Heart right ventricle (tissue), 16 donors: Measurements from ENCODE around the gene HCN2. TPM values are rescaled to one million over a fixed set of nuclear protein-coding genes. Genes with fewer than 3 reads are reported as not detected.

Experiments used
- ATAC-seq, 8 donors: fragments of 200-7000 bp; cut with Tn5 transposase; one replicate each; pipeline ENCODE4 v1.9.1; 2020; ENCODE audit warnings: mild to moderate bottlenecking in 8 of 8, moderate library complexity in 8 of 8, moderate number of reproducible peaks in 1 of 8
- DNase-seq, 2 donors: peaks; one replicate each; pipeline ENCODE4 v3.0.0-alpha.2; 2020
- H3K27ac ChIP-seq, 10 donors: fragments of 200-600 bp; sonication (generic) in 2 of 10; one replicate each; pipeline versions ENCODE4 v1.5.0 to v1.8.0; 2020 to 2022; ENCODE audit warnings: mild to moderate bottlenecking in 3 of 10
- H3K27me3 ChIP-seq, 7 donors: fragments of 200-600 bp; one replicate each; pipeline ENCODE4 v1.8.0; 2021 to 2022; ENCODE audit warnings: mild to moderate bottlenecking in 2 of 7
- H3K36me3 ChIP-seq, 9 donors: fragments of 200-600 bp; sonication (generic) in 1 of 9; one replicate each; pipeline versions ENCODE4 v1.5.0 to v1.8.0; 2020 to 2022; ENCODE audit warnings: mild to moderate bottlenecking in 2 of 9
- H3K4me1 ChIP-seq, 9 donors: fragments of 200-600 bp; sonication (generic) in 1 of 9; one replicate each; pipeline versions ENCODE4 v1.5.0 to v1.8.0; 2020 to 2022; ENCODE audit warnings: mild to moderate bottlenecking in 4 of 9
- H3K4me3 ChIP-seq, 10 donors: fragments of 200-600 bp; sonication (generic) in 2 of 10; one replicate each; pipeline versions ENCODE4 v1.5.0 to v1.8.0; 2020 to 2022; ENCODE audit warnings: mild to moderate bottlenecking in 7 of 10, moderate library complexity in 2 of 10
- H3K9me3 ChIP-seq, 11 donors: fragments of 200-600 bp in 10 of 11; sonication (generic) in 2 of 11; one replicate each; pipeline versions ENCODE4 v1.5.0 to v1.8.0; 2013 to 2022; ENCODE audit warnings: mild to moderate bottlenecking in 2 of 11, control low read depth in 1 of 11, moderate library complexity in 1 of 11
- CTCF ChIP-seq, 9 donors: fragments of 200-600 bp; sonication (generic) in 2 of 9; IDR thresholded peaks; one replicate each; pipeline versions ENCODE4 v1.5.0 to v1.8.0; 2021 to 2022; ENCODE audit warnings: antibody characterized with exemption in 9 of 9, mild to moderate bottlenecking in 5 of 9, moderate library complexity in 1 of 9
- WGBS, 2 donors: extraction: QIAGEN DNeasy Blood & Tissue Kit; methylation state at CpG; one replicate each; pipeline ENCODE4 v1.1.7; 2013; ENCODE audit warnings: inconsistent platforms in 1 of 2; 5-methylcytosine and 5-hydroxymethylcytosine counted together
- intact Hi-C, 10 donors: fragments of 100-400 bp; cut with DNase I; formaldehyde crosslinking; loops; one replicate each; pipeline versions ENCODE4 v1.11.1 to v1.14.2; 2022
- polyA plus RNA-seq, 2 donors: library from polyadenylated mRNA; stranded (reverse); fragments of 200-250 nt; gene quantifications; one replicate each; pipeline ENCODE4 v1.2.3, GENCODE V29; 2013
- total RNA-seq, 10 donors: library from RNA; stranded (reverse); fragmentation: NEBNext Ultra II Directional in 3 of 10; extraction: Animal tissue kit (Norgen Biotek cat#: 25700) in 3 of 10; gene quantifications; one replicate each; pipeline versions ENCODE4 v1.2.1 to v1.2.4, GENCODE V29; 2021 to 2023
- donor health status: Arrhythmogenic right ventricular cardiomyopathy.
- donor health status: ischemic (EF 13 %, LVEDD 7.1; RV severe dilation, severe dysfunction).
- donor health status: healthy with polysubstance abuse.
- donor health status: DM: no; HTN: yes; CAD: no.
- donor health status: DM: no; HTN: no; CAD: no.
- donor health status: ischemic (EF 25% LVEDD 6.9; RV normal size, moderate dysfunction).
- donor health status: ischemic (EF 25% LVEDD 5.7; RV mildly dilated, moderate dysfunction).
- donor health status: healthy.
- donor health status: DM: yes; HTN: yes; CAD: no.
- donor health status: Ischemic cardiomyopathy.
- donor health status: ischemic (EF 35%, LVEDD 5.7; RV mildly dilated, moderate dysfunction).
- donor health status: nonischemic (EF 11% LVEDD 7.7; RV severe dilation, severe dysfunction).
- donor health status: DM: yes; HTN: yes; CAD: no.
- donor health status: PGD.
- donor health status: ischemic (EF 29% LVEDD 5.4; RV normal size, mild dysfunction).
- donor health status: nonischemic (EF 23%, LVEDD 6.1; RV moderate dilation, normal function).

The HCN2 gene
- total and polyA plus RNA-seq, 12 donors = 0.90 to 10.7 (median 4.8) TPM

DNA sequence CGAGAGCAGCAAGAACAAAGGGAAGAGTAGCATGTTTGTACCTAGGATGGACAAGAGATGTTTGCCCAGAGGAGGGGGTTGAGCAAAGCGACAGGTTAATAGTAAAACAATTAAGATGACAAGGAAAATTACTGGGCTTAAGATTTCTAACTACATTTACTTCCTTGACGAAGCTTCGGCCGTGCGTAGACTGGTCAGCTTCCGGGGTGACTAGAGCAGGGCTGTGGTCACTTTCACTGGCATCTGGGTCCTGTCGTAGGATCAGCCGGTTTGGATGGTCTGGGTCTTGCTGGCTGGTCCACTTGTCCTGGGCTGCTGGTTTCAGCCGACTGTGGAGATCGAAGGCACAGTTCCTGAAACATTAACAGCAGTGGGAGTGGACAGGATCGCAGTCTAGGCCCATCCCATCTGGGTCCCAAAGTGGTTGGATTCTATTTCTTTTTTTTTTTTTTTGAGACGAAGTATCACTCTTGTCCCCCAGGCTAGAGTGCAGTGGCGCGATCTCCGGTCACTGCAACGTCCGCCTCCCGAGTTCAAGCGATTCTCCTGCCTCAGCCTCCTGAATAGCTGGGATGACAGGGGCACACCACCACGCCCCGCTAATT is 22.3 kb upstream of the HCN2 start:
- H3K9me3 ChIP-seq = no peaks in the 10 kb centered on the region
- peaks cover 2 to 17% (median 11%) of the 10 kb centered on the region in 9 donors for H3K4me1 ChIP-seq
- H3K36me3 ChIP-seq = no peaks in the 10 kb centered on the region
- no peak for ATAC-seq
- H3K27ac ChIP-seq = peak overlapping the region in 1 of 10 donors; percentile 83
- DNase-seq = no peak
- H3K4me3 ChIP-seq = peak overlapping the region in 1 of 10 donors; percentile 36
- no peak for TF ChIP-seq CTCF (IDR thresholded peaks at IDR 0.05)
- WGBS, 2 donors = 92 to 94% methylated on average over 22 of the region's 22 CpGs
- intact Hi-C loops = no loop called here
- H3K27me3 ChIP-seq = no peaks in the 10 kb centered on the region

GRCh38 chr19:570251-570686 is 19.4 kb upstream of the HCN2 start:
- no peaks in the 10 kb centered on the region for H3K36me3 ChIP-seq
- no peak overlapping the region for H3K27ac ChIP-seq
- DNase-seq (no peak), ATAC-seq (no peak)
- intact Hi-C loops = loop anchor here in 1 of 10 donors (5.0 kb wide), 1 partner anchor 38 kb away; the partner anchor contains the start of gene CDC34
- no peak overlapping the region for H3K4me3 ChIP-seq
- peaks cover 14 to 40% (median 31%) of the 10 kb centered on the region in 9 donors for H3K4me1 ChIP-seq
- no peaks in the 10 kb centered on the region for H3K27me3 ChIP-seq
- TF ChIP-seq CTCF (IDR thresholded peaks at IDR 0.05) = no peak
- 75 to 79% methylated on average over 18 to 19 of the region's 25 CpGs for WGBS, 2 donors
- H3K9me3 ChIP-seq = no peaks in the 10 kb centered on the region

GRCh38 chr19:570937-571565 is 18.6 kb upstream of the HCN2 start:
- TF ChIP-seq CTCF (IDR thresholded peaks at IDR 0.05) = no peak
- DNase-seq (no peak), ATAC-seq (no peak)
- no peaks in the 10 kb centered on the region for H3K9me3 ChIP-seq
- H3K36me3 ChIP-seq = no peaks in the 10 kb centered on the region
- H3K27ac ChIP-seq = peak overlapping the region; percentile 0 to 97 (median 94)
- H3K4me3 ChIP-seq = peak overlapping the region; percentile 26 to 100 (median 88)
- intact Hi-C loops = loop anchor here in 1 of 10 donors (5.0 kb wide), 1 partner anchor 39 kb away; the partner anchor contains the start of gene CDC34
- peaks cover 16 to 47% (median 39%) of the 10 kb centered on the region in 9 donors for H3K4me1 ChIP-seq
- 4 to 6% methylated on average over 45 of the region's 45 CpGs for WGBS, 2 donors
- H3K27me3 ChIP-seq = no peaks in the 10 kb centered on the region

- intact Hi-C loops = loop anchor here in 1 of 10 donors (5.0 kb wide), 1 partner anchor 39 kb away; the partner anchor contains the start of gene CDC34
- Histone ChIP-seq H3K4me1 (peaks cover 19 to 53% (median 44%) of the 10 kb centered on the region in 9 donors), H3K9me3 (no peaks in the 10 kb centered on the region), H3K27me3 (no peaks in the 10 kb centered on the region), H3K36me3 (no peaks in the 10 kb centered on the region), H3K4me3 (peak overlapping the region; percentile 26 to 100 (median 88)), H3K27ac (peak overlapping the region; percentile 0 to 97 (median 94))
- DNase-seq = no peak
- 2% methylated on average over 14 of the region's 14 CpGs for WGBS, 2 donors
- ATAC-seq = no peak
- TF ChIP-seq CTCF (IDR thresholded peaks at IDR 0.05) = no peak
Observed at GRCh38 chr19:571566-571974, 18.1 kb upstream of the HCN2 start.
